ENCODE results near the gene ERP44.
"Not testable (repeated sequence)": the region's sequence is repeated elsewhere in the genome, so short reads cannot be mapped to it uniquely, and the experiment has no call there.

The ERP44 gene

GRCh38 chr9:100106616-100107015, 7.8 kb upstream of the ERP44 start:
- H3K4me2 ChIP-seq: no peak overlapping the region
- no peak overlapping the region for H3K4me3 ChIP-seq
- no peaks in the 10 kb centered on the region for H4K20me1 ChIP-seq
- H3K27ac ChIP-seq: no peak overlapping the region
- H3K9ac ChIP-seq: no peak overlapping the region
- no peaks in the 10 kb centered on the region for H3K27me3 ChIP-seq
- no peak for TF ChIP-seq Cebpa-rat (IDR thresholded peaks at IDR 0.05)
- no peaks in the 10 kb centered on the region for H3K4me1 ChIP-seq
- H3K36me3 ChIP-seq: peaks cover 64 to 92% (median 77%) of the 10 kb centered on the region in 11 experiments
- H3K9me3 ChIP-seq (replicated peaks in 1 of 11): no peaks in the 10 kb centered on the region

DNA sequence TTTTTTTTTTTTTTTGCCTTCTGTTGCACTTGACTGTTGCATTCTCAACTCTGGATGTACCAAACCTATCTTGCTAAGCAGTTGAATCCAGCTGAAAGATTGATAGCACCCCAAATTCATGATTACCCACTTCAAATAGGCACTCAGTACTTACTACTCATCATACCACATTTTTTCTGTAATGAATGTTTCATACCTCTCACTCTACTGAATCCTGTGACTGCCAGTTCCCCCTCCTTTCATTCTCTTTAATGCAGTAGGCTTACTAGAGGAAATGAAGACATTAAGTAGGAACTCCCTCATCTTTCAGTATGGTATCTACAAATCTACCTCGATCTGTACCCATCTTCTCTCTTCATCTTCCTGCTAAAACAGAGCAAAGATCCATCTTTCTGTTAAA, 7.1 kb upstream of the ERP44 start:
- peaks cover 57 to 87% (median 72%) of the 10 kb centered on the region in 11 experiments for H3K36me3 ChIP-seq
- H3K4me1 ChIP-seq: no peaks in the 10 kb centered on the region
- H3K4me2 ChIP-seq: no peak overlapping the region
- H3K4me3 ChIP-seq: no peak overlapping the region
- H3K9ac ChIP-seq: no peak overlapping the region
- H3K27me3 ChIP-seq: no peaks in the 10 kb centered on the region
- no peak for TF ChIP-seq Cebpa-rat (IDR thresholded peaks at IDR 0.05)
- no peaks in the 10 kb centered on the region for H3K9me3 ChIP-seq (replicated peaks in 1 of 11)
- H4K20me1 ChIP-seq: no peaks in the 10 kb centered on the region
- no peak overlapping the region for H3K27ac ChIP-seq

GRCh38 chr9:100104314-100104713, 5.5 kb upstream of the ERP44 start:
- H3K4me2 ChIP-seq: no peak overlapping the region
- no peak overlapping the region for H3K9ac ChIP-seq
- no peaks in the 10 kb centered on the region for H3K9me3 ChIP-seq (replicated peaks in 1 of 11)
- no peaks in the 10 kb centered on the region for H3K27me3 ChIP-seq
- H3K4me1 ChIP-seq: peaks cover 3 to 7% (median 5%) of the 10 kb centered on the region in 10 experiments; a peak in 15 of 20 replicates
- no peak overlapping the region for H3K27ac ChIP-seq
- H3K4me3 ChIP-seq: no peak overlapping the region
- H4K20me1 ChIP-seq: no peaks in the 10 kb centered on the region
- peaks cover 47 to 71% (median 62%) of the 10 kb centered on the region in 11 experiments for H3K36me3 ChIP-seq
- no peak for TF ChIP-seq Cebpa-rat (IDR thresholded peaks at IDR 0.05)

DNA sequence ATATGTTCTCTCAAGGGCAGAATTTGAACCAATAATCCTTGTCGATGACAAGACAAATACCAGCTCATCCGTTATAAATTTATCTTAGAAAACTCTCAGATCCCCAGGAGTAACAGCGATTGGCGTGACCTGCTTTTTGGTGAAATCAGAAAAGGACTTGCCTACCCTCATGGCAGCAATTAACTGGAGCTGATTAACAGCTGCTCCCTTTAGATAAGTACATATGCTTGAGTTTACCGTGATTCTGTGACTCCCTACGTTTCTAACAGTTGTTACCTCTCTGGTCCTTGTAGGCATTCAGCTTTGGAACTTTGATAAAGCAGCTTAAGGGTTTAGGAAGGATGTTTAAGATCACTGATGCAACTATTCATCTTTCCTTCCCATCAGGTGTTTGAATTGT, 2.8 kb upstream of the ERP44 start:
- Histone ChIP-seq H3K9ac (no peak overlapping the region), H3K4me2 (no peak overlapping the region)
- TF ChIP-seq Cebpa-rat (IDR thresholded peaks at IDR 0.05): no peak

GRCh38 chr9:100100146-100100667, 1.4 kb upstream of the ERP44 start:
- TF ChIP-seq Cebpa-rat (IDR thresholded peaks at IDR 0.05): no peak
- H3K27ac ChIP-seq: peak overlapping the region in 8 of 11 experiments; percentile 83 to 97 (median 89); a peak in 14 of 22 replicates
- peak overlapping the region; percentile 76 to 99 (median 94) for H3K4me3 ChIP-seq
- H3K9ac ChIP-seq: peak overlapping the region; percentile 84 to 98 (median 93)
- H3K27me3 ChIP-seq: no peaks in the 10 kb centered on the region
- H4K20me1 ChIP-seq: peaks cover 15 to 35% (median 29%) of the 10 kb centered on the region in 11 experiments; a peak in 19 of 22 replicates
- H3K4me1 ChIP-seq: peaks cover 14 to 32% (median 25%) of the 10 kb centered on the region in 10 experiments
- H3K9me3 ChIP-seq (replicated peaks in 1 of 11): no peaks in the 10 kb centered on the region
- H3K4me2 ChIP-seq: peak overlapping the region; percentile 82 to 98 (median 94)
- H3K36me3 ChIP-seq: peaks cover 19 to 31% (median 24%) of the 10 kb centered on the region in 11 experiments

More for the DNA sequence above, 2.8 kb upstream of the ERP44 start:
- H3K4me1 ChIP-seq: peaks cover 14 to 22% (median 18%) of the 10 kb centered on the region in 10 experiments
- no peaks in the 10 kb centered on the region for H3K9me3 ChIP-seq (replicated peaks in 1 of 11)
- no peak overlapping the region for H3K27ac ChIP-seq
- H3K27me3 ChIP-seq: no peaks in the 10 kb centered on the region
- peaks cover 2 to 21% (median 15%) of the 10 kb centered on the region in 11 experiments; a peak in 18 of 22 replicates for H4K20me1 ChIP-seq
- H3K36me3 ChIP-seq: peaks cover 33 to 45% (median 38%) of the 10 kb centered on the region in 11 experiments
- no peak overlapping the region for H3K4me3 ChIP-seq

GRCh38 chr9:100099722-100100042, 882 bp upstream of the ERP44 start:
- H3K4me3 ChIP-seq: peak overlapping the region; percentile 76 to 99 (median 94)
- peak overlapping the region; percentile 39 to 97 (median 88) for H3K27ac ChIP-seq
- peaks cover 13 to 26% (median 20%) of the 10 kb centered on the region in 11 experiments for H3K36me3 ChIP-seq
- H4K20me1 ChIP-seq: peaks cover 20 to 40% (median 34%) of the 10 kb centered on the region in 11 experiments; a peak in 20 of 22 replicates
- peaks cover 14 to 35% (median 25%) of the 10 kb centered on the region in 10 experiments for H3K4me1 ChIP-seq
- H3K4me2 ChIP-seq: peak overlapping the region; percentile 82 to 98 (median 94)
- no peaks in the 10 kb centered on the region for H3K9me3 ChIP-seq (replicated peaks in 1 of 11)
- H3K27me3 ChIP-seq: no peaks in the 10 kb centered on the region
- no peak for TF ChIP-seq Cebpa-rat (IDR thresholded peaks at IDR 0.05)
- peak overlapping the region; percentile 84 to 98 (median 93) for H3K9ac ChIP-seq

DNA sequence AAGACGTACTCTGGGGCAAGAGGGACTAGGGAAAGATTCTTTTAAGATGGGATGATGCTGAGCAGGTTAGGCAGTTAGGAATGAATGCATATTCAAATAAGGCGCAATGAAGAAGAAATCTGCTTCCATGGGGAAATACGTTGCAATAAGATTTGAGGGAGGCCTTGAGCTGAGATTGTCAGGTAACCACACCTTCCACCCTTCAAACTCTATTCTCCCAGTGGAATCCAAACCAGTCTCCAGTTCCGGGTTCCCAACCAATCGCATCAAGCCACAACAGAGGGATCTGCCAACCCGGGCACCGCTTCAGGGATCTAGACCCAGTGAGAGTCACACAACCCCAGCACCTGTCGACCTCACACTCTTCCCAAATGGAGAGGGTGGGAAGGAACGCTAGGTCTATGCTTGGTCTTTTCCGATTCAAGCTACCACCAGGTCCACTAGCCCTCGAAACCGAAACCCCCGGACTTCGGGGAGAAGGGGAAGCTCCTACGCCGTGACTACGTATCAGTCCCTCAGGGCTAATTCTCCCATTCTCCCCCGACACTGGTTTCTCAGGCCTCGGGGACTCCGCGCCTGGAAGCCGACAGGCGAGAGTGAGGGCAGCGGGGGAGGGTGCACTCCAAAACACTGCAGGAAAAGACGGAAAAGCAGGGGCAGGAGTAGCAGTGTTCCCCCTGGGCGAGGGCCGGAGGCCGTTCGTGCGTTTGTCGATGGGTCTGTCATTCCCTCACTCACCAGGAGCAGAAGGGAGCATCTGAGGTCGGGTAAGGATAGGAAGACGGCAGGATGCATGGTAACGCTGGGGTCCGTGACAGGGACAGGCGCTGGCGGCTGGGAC, 534 bp downstream of the ERP44 start:
- peak overlapping the region; percentile 76 to 99 (median 94) for H3K4me3 ChIP-seq
- peak overlapping the region; percentile 75 to 91 (median 89) for H3K4me2 ChIP-seq
- TF ChIP-seq Cebpa-rat (IDR thresholded peaks at IDR 0.05): no peak
- peaks cover 3 to 20% (median 14%) of the 10 kb centered on the region in 11 experiments; a peak in 15 of 22 replicates for H3K36me3 ChIP-seq
- H3K27ac ChIP-seq: peak overlapping the region; percentile 83 to 97 (median 91)
- H3K9me3 ChIP-seq (replicated peaks in 1 of 11): no peaks in the 10 kb centered on the region
- peaks cover 14 to 49% (median 25%) of the 10 kb centered on the region in 10 experiments for H3K4me1 ChIP-seq
- H4K20me1 ChIP-seq: peaks cover 34 to 54% (median 48%) of the 10 kb centered on the region in 11 experiments; a peak in 21 of 22 replicates
- H3K9ac ChIP-seq: peak overlapping the region; percentile 84 to 98 (median 93)
- H3K27me3 ChIP-seq: no peaks in the 10 kb centered on the region

- peaks cover 0 to 20% (median 5%) of the 10 kb centered on the region in 11 experiments; a peak in 14 of 22 replicates for H3K36me3 ChIP-seq
- H3K9ac ChIP-seq: peak overlapping the region in 1 of 11 experiments; percentile 35; a peak in 1 of 22 replicates
- H3K9me3 ChIP-seq (replicated peaks in 1 of 11): no peaks in the 10 kb centered on the region
- no peak for TF ChIP-seq Cebpa-rat (IDR thresholded peaks at IDR 0.05)
- peaks cover 52 to 72% (median 67%) of the 10 kb centered on the region in 11 experiments; a peak in 21 of 22 replicates for H4K20me1 ChIP-seq
- peaks cover 14 to 56% (median 25%) of the 10 kb centered on the region in 10 experiments for H3K4me1 ChIP-seq
- no peak overlapping the region for H3K27ac ChIP-seq
- no peaks in the 10 kb centered on the region for H3K27me3 ChIP-seq
- 0 out of 20 replicates have a peak overlapping the region, but pooled peaks of 1 of the 10 experiments have one; percentile 95 for H3K4me3 ChIP-seq
- H3K4me2 ChIP-seq: peak overlapping the region in 10 of 11 experiments; percentile 11 to 91 (median 80); a peak in 14 of 22 replicates
Measured at GRCh38 chr9:100096378-100096916, 2.4 kb downstream of the ERP44 start.

DNA sequence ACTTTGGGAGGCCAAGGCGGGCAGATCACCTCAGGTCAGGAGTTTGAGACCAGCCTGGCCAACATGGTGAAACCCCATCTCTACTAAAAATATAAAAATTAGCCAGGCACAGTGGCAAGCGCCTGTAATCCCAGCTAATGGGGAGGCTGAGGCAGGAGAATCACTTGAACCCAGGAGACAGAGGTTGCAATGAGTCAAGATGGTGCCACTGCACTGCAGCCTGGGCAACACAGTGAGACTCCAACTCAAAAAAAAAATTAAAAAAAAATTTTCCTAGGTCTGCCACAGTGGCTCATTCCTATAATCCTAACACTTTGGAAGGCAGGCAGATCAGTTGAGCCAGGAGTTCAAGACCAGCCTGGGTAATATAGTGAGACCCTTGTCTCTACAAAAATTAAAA, 4.4 kb downstream of the ERP44 start:
- not testable (repeated sequence) for H3K9ac ChIP-seq; H3K9me3 ChIP-seq (replicated peaks in 1 of 11); H3K27me3 ChIP-seq; H3K27ac ChIP-seq; H3K4me3 ChIP-seq
- peaks cover 11 to 62% (median 19%) of the 10 kb centered on the region in 10 experiments for H3K4me1 ChIP-seq
- H3K36me3 ChIP-seq: peaks cover 0 to 27% (median 6%) of the 10 kb centered on the region in 11 experiments; a peak in 10 of 22 replicates
- peaks cover 70 to 93% (median 87%) of the 10 kb centered on the region in 11 experiments for H4K20me1 ChIP-seq
- 0 out of 22 replicates have a peak overlapping the region, but pooled peaks of 2 of the 11 experiments have one; percentile 9 to 15 for H3K4me2 ChIP-seq

Measured in BLaER1 treated with 17β-estradiol and CSF1 and Interleukin-3, amounts not matched to agents 10 nM and 100 nM (cell line).